Hematopoietic multipotent progenitor cell treated with erythropoietin and hydrocortisone succinate and interleukin-3 and kit ligand, for 6 days (in vitro differentiated cells): ENCODE measurements around the gene KRTAP29-1.
"Not testable (repeated sequence)": the region's sequence is repeated elsewhere in the genome, so short reads cannot be mapped to it uniquely, and the experiment has no call there.

Experiments used
- DNase-seq: peaks from one replicate; pipeline ENCODE4 v3.0.0-alpha.2; 2015

The KRTAP29-1 gene, protein sequence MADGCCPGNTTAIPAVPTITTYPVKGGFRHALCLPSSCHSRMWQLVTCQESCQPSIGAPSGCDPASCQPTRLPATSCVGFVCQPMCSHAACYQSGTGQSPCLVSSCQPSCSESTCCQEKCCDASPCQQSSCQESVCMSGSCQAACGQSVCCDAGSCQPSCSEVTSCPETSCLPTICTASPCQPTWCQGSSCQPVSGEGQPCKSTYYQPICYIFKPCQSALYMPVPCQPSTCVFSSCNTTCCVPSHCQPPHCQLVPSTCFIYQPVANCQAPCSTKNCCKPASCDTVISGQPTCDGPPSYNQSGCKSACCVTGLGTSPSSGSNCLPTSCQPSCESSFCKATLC

DNA sequence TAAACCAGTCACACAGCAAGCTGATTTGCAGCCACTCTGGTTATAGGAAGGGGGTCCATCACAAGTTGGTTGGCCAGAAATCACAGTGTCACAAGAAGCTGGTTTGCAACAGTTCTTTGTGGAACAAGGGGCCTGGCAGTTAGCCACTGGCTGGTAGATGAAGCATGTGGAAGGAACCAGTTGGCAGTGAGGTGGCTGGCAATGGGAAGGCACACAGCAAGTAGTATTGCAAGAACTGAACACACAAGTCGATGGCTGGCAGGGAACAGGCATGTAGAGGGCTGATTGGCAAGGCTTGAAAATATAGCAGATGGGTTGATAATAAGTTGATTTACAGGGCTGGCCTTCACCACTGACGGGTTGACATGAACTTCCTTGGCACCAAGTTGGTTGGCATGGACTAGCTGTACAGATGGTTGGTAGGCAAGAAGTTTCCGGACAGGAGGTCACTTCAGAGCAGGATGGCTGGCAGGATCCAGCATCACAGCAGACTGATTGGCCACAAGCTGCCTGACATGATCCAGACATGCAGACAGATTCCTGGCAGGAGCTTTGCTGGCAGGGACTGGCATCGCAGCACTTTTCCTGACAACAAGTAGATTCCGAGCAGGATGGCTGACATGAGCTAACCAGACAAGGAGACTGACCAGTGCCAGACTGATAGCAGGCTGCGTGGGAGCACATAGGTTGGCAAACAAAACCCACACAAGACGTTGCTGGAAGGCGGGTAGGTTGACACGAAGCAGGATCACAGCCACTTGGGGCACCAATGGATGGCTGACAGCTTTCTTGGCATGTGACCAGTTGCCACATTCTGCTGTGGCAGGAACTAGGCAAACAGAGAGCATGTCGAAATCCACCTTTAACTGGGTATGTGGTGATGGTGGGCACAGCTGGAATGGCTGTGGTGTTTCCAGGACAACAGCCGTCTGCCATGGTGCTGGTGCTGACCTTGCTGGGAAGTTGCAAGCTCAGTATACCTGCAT is at the start of gene KRTAP29-1:
KRTAP29-1 (minus strand) TSS at position 936 of the 986 bp plus-strand sequence; CDS start at position 936, 0 bp downstream.
- DNase-seq, result peak; percentile 41

DNA sequence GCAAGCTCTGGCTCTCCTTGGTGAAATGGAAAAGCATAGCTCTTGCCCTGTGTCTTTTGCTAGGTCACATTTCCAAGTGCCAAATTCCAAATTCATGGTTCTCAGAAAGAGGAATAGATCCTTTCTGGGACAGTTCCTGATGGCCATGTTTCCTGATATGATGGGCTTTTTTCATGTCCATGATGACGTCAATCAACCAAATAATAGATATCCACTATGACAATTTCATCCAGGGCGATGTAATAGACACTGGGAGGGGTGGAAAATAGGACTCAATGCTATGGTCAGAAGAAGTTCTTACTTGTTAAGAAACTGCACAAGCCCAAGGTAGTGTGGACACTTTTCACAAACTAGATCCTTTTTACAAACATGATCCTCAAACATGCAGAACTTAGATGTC is 48.5 kb upstream of the KRTAP29-1 start:
- DNase-seq, result no peak

DNA sequence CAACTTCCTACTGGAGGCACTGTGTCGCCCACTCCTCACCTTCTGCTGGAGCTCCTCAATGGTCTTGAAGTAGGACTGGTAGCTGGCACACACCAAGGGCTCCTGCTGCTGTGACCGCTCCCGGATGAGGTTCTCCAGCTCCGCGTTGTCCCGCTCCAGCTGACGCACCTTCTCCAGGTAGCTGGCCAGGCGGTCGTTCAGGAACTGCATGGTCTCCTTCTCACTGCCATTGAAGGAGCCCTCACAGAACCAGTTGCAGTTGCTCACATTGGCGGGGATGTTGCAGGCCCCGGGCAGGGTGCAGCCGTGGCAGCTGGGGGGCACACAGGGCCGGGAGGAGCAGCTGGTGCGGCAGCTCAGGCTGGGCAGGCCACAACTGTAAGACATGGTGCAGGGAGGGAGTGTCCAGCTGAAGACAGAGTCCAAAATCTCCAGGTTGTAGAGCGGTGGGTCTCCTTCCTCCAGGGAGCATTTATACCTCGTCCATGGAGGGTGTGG is 47.8 kb upstream of the KRTAP29-1 start, which contains the start of gene KRT33A:
KRT33A (minus strand) TSS at position 448 of the 498 bp plus-strand sequence; CDS start at position 387, 61 bp downstream.
- DNase-seq, result not testable (repeated sequence)

DNA sequence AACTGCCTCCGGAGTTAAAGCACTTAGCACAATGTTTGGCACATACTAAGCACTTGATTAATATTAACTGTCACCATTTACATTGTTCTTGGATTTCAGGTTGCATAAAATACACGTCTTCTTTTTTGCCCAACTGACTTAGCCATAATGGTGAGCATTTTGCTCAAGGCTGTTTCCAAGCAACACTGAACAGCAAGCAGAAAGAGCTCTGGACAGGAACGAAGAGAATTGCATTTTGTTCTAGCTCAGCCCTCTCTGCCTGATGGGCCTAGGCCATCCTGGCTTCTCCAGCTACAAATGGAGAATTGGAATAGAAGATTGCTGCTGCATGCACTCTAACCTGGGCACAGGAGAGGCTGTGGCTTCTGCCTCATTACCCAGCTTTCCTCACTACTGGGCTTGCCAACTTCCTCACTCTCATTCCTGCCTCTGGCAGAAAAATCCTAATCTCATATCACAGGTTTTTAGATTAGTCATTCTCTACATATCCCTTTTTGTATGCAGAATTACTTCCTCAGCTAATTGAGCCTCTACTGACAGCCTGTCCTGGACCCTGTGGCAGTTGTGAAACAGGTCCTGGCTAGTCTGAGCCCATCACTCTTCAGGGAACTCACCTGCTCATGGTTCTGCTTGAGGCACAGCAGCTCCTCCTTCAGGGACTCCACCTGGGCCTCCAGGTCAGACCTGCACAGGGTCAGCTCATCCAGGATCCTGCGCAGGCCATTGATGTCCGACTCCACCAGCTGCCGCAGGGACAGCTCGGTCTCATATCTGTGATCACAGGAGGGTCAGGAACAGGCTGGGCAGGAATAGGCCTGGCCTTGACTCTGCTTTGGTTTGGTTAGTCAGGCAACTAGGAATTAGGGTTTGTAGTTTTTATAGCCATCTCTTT is 45.5 kb upstream of the KRTAP29-1 start:
- DNase-seq, result no peak

DNA sequence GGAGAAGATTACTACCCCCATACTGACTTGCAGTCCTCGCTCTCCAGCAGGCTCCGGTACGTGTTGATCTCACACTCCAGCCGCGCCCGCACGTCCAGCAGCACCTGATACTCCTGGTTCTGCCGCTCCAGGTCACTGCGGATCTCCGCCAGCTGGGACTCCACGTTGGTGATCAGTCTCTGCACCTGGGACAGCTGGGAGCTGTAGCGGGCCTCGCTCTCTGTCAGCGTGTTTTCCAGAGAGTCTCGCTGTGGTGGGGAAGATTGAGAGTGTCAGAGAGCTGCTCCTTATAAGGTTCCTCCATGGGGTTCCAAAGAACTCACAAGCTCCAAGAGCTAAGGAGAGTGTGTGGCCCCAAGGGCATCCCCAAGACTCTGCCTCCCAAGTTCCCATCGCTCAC is 43.8 kb upstream of the KRTAP29-1 start:
- DNase-seq, result not testable (repeated sequence)

DNA sequence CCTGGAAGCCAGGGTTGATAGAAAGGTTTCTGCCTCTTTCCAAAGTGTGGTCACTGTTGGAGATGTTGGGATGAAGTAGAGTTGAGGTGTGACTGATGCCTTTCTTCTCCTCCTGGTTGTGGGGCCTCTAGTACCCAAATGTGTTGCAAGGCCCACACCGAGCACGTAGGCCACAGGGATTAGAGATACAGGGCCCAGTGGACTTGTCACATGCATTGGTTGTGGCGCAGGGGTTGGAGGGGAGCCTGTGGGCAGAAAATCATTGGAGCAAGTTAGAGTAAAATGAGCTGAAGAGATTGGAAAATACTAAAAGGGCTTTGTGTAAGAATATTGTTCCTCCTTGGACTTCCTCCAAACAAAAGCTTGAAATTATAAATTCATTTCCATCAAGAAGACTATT is 43.3 kb upstream of the KRTAP29-1 start:
- no peak for DNase-seq

DNA sequence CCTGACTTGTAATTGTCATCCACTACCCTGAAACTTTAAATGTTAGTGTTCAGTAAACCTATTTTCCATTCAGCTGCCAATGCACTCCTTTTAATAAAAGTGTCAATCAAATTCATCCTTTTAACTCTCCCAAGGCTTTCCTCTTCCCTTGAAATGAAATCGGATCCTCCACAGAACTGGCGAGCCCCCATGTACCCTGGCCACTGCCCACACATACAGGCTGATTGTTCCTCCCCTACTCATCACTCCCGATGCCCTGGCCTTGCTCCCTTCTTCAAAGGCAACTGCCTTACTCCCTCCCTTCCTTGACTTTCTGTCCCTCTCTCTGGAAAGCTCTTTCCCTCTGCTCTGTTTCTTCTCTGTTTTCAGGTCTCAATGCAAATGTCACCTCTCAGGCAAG is 40.4 kb upstream of the KRTAP29-1 start:
- no peak for DNase-seq

DNA sequence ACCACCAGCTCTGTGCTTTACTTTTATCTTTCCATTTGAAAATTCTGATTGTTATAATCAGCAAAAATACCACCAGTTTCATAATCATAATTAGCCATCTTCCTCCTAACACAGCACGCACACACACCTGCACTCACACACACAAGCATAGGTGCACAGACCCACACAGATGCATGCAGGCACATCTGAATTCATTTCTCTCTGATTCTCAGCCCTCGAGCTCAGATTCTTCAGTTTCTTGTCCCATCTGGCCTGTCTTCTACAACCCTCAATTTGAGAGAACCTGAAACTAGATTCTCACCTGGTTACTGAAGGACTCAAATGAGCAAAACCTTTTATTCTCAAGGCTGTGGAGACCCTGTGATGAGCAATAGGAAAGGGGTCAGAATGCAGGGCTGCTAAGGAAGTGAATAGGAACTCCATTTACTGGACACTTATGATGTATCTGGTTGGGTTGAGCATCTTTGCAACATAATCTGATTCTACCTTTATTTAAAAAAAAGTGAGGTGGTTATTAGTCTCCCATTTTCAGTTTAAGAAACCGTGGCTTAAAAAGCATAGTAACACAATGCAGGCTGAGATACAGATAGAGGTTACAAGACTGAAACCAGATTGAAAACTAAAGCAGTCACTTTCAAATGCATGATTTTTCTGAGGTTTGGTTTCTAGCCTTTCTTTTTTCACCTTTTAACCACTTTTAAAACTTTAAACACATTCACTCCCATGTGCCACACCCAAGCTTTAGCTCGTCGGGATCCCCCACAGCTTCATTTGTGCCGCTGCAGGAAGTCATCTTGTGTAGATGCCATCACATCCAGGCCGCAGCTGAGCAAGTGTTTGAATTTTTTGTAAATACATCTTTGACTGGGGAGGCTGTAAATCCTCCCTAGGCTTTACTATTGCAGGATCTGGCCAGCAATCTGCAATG is 38.5 kb upstream of the KRTAP29-1 start:
- no peak for DNase-seq

DNA sequence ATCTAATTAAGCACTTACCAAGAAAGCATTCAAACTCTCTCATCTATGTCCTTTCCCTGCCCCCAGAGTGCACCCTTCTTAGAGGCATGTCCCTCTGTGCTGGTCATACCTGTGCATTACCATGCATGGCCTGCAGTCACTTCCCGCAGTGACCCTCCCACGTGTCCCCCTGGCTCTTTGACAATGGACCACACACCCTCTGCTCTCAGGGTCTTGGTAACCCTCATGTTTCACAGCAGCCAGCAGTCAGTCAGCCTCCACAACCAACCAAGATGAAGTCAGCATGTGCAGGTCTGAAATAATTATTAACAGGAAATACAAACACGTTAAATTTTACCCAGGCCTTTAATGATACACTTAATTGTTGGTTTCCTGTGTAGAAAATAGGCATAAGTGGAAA is 37.8 kb upstream of the KRTAP29-1 start:
- no peak for DNase-seq

DNA sequence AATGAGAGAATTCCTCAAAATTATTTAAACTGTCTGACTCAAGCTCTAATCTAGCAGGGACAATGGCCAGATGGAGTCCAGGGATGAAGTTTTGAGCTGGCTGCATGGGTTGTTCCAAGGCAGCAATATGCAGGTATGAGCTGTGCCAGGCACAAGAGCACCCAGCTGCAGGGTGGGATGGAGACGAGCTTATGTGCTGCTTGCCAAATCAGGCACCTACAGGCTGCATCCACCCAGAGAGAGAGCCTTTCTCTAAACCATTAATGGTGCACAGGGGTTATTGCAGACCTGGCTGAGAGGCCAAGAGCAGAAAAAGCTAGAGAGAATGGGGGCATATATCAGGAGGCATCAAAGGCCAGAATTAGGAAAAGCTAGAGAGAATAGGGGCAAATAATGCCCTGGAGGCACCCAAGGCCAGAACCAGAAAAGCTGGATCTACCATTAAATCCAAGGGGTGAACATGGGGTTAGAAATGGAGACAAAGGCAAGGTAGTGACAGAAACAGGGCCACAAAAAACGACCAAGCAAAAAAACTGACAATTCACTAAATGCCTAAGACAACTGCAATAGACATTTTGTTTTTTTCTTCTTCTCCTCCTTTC is 37.0 kb upstream of the KRTAP29-1 start:
- DNase-seq, result no peak

DNA sequence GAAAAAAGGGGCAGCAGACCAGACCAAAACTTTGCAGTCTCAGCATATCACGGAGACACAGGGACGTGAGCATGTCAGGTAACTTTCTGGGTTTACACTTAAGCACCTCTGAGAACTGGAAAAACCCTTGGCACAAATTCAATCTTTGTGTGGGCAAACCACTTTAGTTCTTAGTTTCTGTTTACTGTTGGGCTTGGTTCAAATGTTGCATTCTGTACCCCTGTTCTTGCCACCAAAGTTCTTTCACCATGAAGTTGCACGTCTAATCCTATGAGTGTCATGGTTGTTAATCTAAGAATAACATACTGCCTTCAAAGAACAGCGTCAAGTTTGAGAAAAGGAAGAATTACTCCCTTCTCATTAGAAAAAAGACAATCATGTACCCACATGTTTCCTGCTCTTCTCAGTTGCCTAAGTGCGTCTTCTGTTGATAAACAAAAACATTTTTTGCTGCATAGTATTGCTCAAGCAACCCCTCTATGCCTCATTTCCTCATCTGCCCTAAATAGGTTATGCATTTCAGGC is 36.4 kb upstream of the KRTAP29-1 start:
- DNase-seq, result no peak

DNA sequence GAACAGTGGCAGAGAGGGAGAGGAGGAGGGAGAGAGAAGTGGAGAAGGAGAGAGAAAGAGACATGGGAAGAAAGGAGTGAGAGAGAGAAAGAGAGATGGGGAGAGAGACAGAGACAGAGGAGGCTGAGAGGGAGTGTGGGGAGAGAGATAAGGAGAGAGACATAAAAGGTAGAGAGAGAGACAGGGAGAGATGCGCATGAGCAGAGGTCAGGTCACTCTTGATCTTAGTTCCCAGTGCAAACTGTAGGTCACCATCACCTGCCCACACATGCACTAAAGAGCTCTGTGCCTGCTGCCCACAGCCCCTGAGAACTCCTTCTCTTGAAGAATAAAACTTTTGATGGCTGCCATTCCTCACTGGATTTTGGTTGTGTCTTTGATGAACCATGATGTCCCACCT is 33.1 kb upstream of the KRTAP29-1 start:
- DNase-seq, result no peak

DNA sequence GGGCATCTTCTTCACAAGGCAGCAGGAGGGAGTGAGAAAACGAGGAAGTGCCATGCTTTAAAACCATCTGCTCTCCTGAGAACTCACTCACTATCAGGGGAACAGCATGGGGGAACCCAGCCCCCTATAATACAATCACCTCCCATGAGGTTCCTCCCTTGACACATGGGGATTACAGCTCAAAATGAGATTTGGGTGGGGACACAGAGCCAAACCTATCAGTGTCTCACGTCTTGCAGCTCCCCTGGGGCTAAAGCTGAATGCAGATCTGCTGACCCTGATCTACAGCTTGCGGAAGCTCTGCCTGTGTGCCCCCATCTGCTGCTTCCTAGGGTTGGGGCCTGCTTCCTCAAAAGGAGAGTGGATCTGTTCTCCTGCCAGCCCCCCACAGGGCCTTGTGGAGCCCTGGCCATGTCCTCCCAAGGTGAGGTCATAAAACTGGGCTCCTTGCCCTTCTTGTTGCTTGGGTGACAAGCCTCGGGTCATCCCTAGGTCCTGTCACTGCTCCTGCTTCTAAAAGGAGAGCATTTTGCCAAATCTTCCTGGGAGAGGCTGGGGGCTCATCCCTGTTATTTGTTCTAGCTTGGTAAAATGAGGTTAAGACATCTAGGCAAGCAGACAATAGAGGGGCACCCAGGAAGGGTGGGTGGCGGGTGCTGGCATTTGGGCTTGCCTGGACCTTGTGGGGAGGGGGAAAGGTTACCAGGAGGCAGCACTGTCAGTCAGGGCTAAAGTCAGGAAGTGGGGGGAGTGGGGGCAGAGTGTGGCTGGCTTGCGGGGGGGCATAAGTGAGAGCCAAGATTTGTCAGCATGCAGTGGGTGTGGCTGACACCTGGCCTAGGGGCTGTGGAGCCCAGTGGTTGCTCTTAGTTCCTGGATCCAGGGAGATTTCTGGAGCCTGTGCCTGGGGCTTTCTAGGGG is 32.0 kb upstream of the KRTAP29-1 start:
- peak; percentile 4 for DNase-seq

DNA sequence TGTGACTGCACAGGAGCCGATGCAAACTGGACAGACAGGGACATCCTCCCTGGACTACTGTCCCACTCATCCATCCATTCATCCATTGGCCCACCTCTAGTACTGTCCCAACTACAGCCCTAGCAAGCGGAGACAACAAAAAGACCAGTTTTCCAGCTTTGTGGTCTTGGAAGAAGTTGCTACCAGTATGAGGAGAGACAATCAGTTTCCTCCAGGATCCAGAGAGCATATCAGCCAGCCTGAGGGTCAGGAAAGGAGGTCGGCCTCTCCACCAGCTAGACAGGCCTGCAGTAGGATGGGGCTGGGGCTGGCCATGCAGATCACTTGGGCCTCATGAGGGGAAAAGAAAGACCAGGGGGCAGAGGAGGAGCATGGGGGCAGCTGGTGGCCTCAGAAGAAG is 31.2 kb upstream of the KRTAP29-1 start:
- no peak for DNase-seq

DNA sequence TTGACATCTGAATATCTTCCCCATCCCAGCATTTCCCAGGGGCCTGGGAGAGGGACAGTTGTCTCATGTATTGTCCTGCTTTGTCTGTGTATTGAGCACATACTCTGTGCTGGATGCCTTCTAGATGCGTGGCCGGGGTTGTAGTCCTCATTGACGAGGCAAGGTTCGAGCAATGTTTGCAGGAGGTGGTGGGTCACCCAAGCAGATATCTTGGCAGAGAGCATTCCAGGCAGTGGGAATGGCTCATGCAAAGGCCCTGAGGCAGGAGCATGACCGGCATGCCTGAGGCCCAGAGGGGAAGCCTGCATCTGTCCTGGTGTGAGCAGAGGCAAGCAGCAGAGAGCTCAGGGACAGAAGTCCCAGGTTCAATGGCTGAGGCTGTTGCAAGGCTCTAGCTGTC is 30.4 kb upstream of the KRTAP29-1 start:
- no peak for DNase-seq

DNA sequence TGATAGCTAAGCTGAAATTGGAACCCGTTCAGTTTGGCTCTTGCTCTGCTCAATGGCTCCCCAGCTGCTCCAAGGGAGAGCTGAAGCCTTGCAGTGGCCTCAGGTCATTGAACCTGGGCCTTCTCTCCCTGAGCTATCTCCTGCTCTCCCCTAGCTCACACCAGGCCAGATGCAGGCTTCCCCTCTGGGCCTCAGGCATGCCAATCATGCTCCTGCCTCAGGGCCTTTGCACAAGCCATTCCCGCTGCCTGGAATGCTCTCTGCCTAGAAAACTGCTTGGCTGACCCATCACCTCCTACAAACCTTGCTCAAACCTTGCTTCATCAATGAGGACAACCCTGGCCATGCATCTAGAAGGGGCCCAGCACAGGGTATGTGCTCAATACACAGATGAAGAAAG is 29.6 kb upstream of the KRTAP29-1 start:
- no peak for DNase-seq

DNA sequence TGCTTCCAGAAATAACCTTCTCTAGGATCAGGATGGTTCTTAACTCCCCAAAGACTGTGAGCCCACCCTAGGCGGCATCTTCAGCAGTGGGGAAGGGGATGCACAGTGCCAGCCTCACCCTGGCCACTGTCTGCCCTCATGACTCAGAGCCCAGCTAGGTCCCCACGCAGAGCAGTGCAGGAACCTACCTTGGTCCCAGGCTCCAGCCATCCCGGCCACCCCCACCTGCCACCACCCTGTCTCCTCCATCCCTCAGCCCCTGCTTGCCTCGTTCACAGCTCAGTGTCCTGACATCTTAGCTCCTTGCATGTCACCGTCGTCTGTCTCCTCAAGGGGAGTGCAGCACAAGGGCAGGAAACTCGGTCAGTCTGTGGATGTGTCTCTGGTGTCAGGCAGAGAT is 29.0 kb upstream of the KRTAP29-1 start:
- DNase-seq, result no peak

DNA sequence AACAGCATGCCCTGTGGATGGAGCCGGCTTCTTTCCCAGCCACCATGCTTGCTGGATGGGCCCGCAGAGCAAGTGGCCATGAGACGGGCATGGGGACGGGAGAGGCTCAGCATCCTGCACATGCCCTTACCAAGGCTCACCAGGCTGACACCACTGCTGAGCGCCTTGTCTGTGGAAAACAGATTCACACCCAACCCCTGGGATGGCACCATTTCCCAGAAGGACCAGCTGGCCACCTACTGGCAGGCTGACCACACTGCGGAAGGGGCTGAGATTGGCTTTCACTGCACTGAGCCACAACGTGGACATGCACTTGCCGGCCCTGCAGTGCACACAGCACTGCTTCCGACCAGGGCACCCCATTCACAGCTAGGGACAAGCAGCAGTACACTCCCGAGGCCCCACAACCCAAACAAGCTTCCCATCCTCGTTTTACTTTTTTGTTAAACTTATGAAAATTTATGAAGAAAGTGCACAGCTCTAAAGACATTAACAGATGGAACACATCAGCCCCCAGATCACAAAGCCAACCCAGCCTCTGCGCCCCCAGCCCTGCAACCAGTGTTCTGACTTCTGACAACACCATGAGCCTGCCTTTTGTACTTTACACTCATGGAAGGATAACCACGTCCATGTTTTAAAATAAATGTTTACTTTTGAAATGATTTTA is 26.8 kb upstream of the KRTAP29-1 start:
- peak; percentile 66 for DNase-seq

DNA sequence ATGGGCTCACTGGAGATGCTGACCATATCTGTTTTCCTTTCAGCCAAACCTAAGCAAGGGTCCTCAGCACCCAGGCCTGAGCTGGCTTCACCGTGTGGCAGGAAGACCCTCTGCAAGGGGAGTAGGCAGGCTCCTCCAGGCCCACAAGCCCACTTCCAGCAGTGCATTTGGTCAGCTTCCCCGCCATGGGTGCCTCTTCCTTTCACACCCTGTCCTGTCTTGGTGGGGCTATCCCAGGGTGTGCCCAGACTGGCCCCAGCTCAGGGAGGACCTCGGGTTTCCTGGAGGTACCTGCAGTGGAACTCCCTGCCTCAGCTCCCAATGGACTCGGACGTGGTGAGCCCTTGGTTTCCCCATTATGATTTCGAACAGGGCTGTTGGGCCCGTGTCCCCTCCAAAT is 25.6 kb upstream of the KRTAP29-1 start:
- DNase-seq, result no peak
